ENCODE measurements around the gene DLX1.
"Not testable (repeated sequence)": the region's sequence is repeated elsewhere in the genome, so short reads cannot be mapped to it uniquely, and the experiment has no call there.

DLX1 gene

DNA sequence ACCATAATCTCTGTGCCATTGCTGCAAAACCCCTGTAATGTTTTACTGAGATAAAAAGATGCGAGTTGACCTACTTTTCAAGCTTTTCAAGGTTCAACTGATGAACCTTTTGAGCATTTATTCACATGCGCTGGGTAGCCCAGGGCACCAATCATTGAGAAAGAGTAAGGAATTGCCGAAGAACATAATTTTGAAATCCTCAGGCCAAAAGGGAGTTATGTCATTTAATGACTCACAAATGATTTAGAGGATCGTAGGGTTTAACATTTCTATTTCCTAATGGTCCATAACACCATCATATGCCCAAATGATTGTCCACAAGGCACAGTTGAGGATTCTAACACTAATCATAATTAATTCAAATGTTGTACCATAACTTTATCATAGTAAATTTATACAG lies 20.2 kb upstream of the DLX1 start:
- DNase-seq (ENCODE audit: low read depth) = no peak

DNA sequence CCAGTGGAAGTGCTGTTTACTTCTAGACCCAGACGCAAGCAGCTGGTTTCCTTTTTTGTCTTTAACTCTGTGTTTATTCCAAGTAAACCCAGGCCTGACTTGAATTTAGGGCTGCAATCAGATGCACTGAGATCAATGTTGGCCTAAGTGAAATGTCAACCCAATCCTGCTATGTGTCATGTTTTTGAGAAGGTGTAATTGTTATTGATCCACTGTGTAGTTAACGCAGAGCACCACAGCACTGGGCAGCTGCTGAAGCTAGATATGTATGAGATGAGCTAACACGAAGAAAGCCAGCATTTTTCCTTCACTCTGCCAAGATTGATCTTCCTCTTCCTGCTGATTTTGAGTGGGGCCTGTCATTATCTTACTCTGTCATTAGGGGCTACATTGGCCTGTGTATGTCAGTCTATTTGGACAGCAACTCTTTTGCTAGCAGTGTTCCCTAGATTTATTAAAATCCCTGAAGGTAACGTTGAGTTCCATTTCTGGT lies 18.9 kb upstream of the DLX1 start:
- H3K4me3 ChIP-seq (ENCODE audit: low read length) = no peak overlapping the region
- TF ChIP-seq, protein P1, sequence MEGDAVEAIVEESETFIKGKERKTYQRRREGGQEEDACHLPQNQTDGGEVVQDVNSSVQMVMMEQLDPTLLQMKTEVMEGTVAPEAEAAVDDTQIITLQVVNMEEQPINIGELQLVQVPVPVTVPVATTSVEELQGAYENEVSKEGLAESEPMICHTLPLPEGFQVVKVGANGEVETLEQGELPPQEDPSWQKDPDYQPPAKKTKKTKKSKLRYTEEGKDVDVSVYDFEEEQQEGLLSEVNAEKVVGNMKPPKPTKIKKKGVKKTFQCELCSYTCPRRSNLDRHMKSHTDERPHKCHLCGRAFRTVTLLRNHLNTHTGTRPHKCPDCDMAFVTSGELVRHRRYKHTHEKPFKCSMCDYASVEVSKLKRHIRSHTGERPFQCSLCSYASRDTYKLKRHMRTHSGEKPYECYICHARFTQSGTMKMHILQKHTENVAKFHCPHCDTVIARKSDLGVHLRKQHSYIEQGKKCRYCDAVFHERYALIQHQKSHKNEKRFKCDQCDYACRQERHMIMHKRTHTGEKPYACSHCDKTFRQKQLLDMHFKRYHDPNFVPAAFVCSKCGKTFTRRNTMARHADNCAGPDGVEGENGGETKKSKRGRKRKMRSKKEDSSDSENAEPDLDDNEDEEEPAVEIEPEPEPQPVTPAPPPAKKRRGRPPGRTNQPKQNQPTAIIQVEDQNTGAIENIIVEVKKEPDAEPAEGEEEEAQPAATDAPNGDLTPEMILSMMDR (conservative IDR thresholded peaks at IDR 0.05; ENCODE audit: low read depth, low read length) = no peak
- no peak for DNase-seq (ENCODE audit: low read depth)

More for the DNA sequence above, 20.2 kb upstream of the DLX1 start:
- H3K4me3 ChIP-seq (ENCODE audit: low read length) = no peak overlapping the region
- TF ChIP-seq, protein P1 (conservative IDR thresholded peaks at IDR 0.05; ENCODE audit: low read depth, low read length) = no peak

DNA sequence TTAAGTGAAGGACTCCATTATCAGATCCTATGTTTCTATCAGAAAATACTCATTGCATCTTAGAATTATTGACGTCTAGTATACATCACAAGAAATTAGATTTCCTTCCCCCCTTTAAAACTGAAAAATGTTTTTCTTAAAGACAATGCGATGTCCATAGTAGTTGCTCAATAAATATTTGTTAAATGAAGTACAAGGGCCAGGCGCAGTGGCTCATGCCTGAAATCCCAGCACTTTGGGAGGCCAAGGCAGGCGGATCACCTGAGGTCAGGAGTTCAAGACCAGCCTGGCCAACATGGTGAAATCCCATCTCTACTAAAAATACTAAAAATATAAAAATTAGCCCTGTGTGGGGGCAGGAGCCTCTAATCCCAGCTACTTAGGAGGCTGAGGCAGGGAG lies 17.4 kb upstream of the DLX1 start:
- not testable (repeated sequence) for DNase-seq (ENCODE audit: low read depth); H3K4me3 ChIP-seq (ENCODE audit: low read length)

DNA sequence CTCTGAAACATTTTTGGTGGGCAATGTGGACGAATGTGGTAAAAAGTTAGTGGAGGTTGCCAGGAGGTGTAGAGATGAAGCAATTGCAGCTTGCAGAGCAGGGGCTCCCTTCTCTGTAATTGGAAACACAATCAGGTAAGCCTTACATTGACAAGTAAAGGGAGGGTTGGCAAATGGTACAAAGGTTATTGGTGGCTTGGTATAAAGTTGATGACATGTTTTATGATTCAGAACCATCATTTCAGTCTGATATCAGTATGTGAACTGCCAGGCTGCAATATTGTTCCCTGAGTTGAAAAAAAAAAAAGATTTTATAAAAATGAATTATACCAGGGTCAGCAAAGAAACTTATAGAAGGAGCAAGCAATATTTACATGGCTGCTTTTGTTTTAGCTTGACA lies 14.4 kb upstream of the DLX1 start:
- TF ChIP-seq, protein P1 (conservative IDR thresholded peaks at IDR 0.05; ENCODE audit: low read depth, low read length) = no peak

DNA sequence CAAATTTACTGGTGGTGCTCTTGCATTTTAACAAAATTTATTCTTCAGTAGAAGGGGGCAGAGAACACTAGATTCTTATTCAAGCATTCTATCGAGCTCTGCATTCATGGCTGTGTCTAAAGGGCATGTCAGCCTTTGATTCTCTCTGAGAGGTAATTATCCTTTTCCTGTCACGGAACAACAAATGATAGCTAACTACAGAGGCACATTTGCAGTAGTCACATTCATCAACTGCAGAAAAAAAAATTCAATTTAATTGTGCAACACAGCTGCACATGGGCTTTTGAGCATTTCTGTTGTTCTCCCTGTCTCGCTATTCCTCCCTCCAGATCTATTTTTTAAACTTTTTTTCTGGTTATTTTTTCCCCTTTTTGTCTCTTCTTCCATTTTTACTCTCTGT lies 13.0 kb upstream of the DLX1 start:
- TF ChIP-seq, protein P1 (conservative IDR thresholded peaks at IDR 0.05; ENCODE audit: low read depth, low read length) = no peak
- no peak for DNase-seq (ENCODE audit: low read depth)
- no peak overlapping the region for H3K4me3 ChIP-seq (ENCODE audit: low read length)

More for the DNA sequence above, 14.4 kb upstream of the DLX1 start:
- H3K4me3 ChIP-seq (ENCODE audit: low read length) = no peak overlapping the region
- DNase-seq (ENCODE audit: low read depth) = no peak

DNA sequence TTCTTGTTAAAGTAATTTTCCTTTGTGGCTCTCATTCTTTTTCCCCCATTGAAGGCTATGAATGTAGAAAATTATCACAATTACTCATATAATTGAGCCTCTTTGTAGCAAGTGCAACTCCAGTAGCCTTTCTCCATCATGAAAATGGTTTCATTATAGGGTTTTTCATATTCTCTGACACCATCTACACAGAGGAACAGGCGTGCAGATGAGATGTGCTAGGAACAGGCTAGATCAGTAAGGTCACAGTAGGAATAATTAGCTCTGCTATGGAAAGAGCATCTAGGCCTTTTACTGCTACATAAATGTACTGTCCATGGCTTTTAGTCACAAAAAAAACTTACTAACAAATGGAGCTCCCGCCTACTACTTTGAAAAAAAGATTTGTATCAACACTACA lies 12.6 kb upstream of the DLX1 start:
- H3K4me3 ChIP-seq (ENCODE audit: low read length) = no peak overlapping the region
- TF ChIP-seq, protein P1 (conservative IDR thresholded peaks at IDR 0.05; ENCODE audit: low read depth, low read length) = no peak
- no peak for DNase-seq (ENCODE audit: low read depth)

DNA sequence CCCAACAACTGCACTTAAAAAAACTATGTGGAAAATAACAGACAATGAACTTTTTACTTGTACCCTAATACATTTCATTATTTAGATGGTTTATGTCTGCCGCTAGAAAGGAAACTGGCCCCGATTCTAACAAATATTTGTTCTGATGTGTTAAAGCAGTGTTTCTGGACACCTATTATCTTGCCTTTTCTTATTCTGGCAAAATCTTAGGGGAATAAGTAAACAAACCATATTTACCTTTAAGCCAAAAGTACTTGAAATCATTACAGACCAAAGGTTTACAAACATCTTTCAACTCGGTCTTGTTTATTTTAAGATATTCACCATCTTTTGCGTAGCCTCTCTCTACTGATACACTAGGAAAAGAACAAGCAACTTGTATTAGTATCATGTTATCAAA lies 11.8 kb upstream of the DLX1 start:
- TF ChIP-seq, protein P1 (conservative IDR thresholded peaks at IDR 0.05; ENCODE audit: low read depth, low read length) = no peak
- no peak overlapping the region for H3K4me3 ChIP-seq (ENCODE audit: low read length)
- DNase-seq (ENCODE audit: low read depth) = no peak

DNA sequence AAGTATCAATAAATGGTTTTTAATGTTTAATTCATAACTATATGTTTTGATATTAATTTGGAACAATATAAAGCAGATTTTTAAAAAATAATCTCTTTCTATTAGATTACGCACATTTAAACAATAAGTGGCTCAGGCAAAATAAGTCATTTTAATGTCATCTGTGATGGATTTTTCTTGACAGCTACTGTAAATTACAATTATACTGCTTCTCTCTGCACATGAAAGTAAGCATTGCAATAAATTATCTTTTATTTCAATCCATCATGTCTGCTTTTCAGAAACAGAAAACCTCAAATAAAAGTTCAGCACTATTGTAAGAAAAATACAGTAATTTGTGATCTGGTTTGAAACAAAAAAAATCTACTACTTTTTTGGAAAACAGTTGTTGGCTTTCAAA lies 11.1 kb upstream of the DLX1 start:
- H3K4me3 ChIP-seq (ENCODE audit: low read length) = no peak overlapping the region
- DNase-seq (ENCODE audit: low read depth) = no peak
- TF ChIP-seq, protein P1 (conservative IDR thresholded peaks at IDR 0.05; ENCODE audit: low read depth, low read length) = no peak

Measured in retinal pigment epithelial cell (primary cell).